ENCODE results near the gene CERCAM. TPM values are rescaled to one million over a fixed set of nuclear protein-coding genes. Genes with fewer than 3 reads are reported as not detected.

CERCAM gene
- polyA plus RNA-seq, 2 of the 4 experiments (the other 2 are of a cell fraction): 16.5 to 28.5 TPM

DNA sequence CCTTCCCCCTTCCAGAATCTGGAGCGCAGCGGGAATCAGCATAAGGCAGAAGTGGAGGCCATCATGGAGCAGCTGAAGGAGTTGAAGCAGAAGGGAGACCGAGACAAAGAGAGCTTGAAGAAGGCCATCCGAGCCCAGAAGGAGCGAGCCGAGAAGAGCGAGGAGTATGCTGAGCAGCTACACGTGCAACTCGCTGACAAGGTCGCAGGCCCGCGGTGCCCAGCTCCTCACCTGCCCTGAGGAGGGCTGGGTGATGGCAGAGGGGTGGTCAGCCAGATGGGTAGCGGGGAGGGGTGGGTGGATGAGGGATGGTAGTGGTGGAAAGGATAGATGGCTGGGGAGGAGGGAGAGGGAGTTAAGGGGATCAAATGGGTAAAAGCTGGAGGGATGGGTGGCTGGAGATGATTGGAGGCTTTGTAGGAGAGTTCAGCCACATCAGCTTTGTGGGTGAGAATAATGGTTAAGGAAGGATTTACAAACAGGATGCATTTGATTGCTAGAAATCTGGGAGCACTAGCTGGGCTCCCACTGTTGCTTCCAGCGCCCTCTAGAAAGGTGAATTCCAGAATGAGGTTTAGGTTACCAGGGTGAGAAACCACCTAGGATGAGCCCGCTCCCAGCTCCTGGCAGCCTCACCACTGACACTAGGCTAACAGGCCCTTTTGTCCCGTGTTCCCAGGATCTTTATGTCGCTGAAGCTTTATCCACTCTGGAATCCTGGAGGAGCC, 64.2 kb downstream of the CERCAM start:
- TF ChIP-seq MYC (IDR thresholded peaks at IDR 0.05; ENCODE audit: borderline replicate concordance, low read length): no peak
- no peak for TF ChIP-seq CTCF (IDR thresholded peaks at IDR 0.05)
- TF ChIP-seq RARB (CRISPR knock-in tag; IDR thresholded peaks at IDR 0.05): no peak
- TF ChIP-seq REST (IDR thresholded peaks at IDR 0.05): no peak
- TF ChIP-seq MAZ (IDR thresholded peaks at IDR 0.05; ENCODE audit: borderline replicate concordance, low read depth, low read length): no peak
- TF ChIP-seq, protein P1, sequence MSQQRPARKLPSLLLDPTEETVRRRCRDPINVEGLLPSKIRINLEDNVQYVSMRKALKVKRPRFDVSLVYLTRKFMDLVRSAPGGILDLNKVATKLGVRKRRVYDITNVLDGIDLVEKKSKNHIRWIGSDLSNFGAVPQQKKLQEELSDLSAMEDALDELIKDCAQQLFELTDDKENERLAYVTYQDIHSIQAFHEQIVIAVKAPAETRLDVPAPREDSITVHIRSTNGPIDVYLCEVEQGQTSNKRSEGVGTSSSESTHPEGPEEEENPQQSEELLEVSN (IDR thresholded peaks at IDR 0.05; ENCODE audit: borderline replicate concordance, low read depth): no peak
- TF ChIP-seq PBX3 (IDR thresholded peaks at IDR 0.05): no peak
- TF ChIP-seq CBX2 (IDR thresholded peaks at IDR 0.05; ENCODE audit: borderline replicate concordance, low read depth): no peak
- no peak for TF ChIP-seq ZFP36 (IDR thresholded peaks at IDR 0.05; ENCODE audit: borderline replicate concordance, partially characterized antibody)
- no peak for TF ChIP-seq KDM1A (IDR thresholded peaks at IDR 0.05; ENCODE audit: low read depth)
- TF ChIP-seq FOSL2 (IDR thresholded peaks at IDR 0.05): no peak
- TF ChIP-seq FOSL2 (CRISPR knock-in tag; IDR thresholded peaks at IDR 0.05): no peak
- TF ChIP-seq ATOH8 (CRISPR knock-in tag; IDR thresholded peaks at IDR 0.05; ENCODE audit: low read depth): no peak
- TF ChIP-seq HDAC2 (IDR thresholded peaks at IDR 0.05): no peak
- no peak for TF ChIP-seq JUNB (IDR thresholded peaks at IDR 0.05)
- no peak for TF ChIP-seq NFE2L2 (conservative IDR thresholded peaks at IDR 0.05; ENCODE audit: low read length)
- TF ChIP-seq SMC3 (IDR thresholded peaks at IDR 0.05): no peak
- TF ChIP-seq FOSB (CRISPR knock-in tag; IDR thresholded peaks at IDR 0.05): no peak
- no peak for TF ChIP-seq ESRRA (IDR thresholded peaks at IDR 0.05; ENCODE audit: borderline replicate concordance, low read length)
- TF ChIP-seq CBX8 (IDR thresholded peaks at IDR 0.05): no peak
- no peak for TF ChIP-seq HOXA7 (CRISPR knock-in tag; IDR thresholded peaks at IDR 0.05)
- no peak for FAIRE-seq
- no peaks in the 10 kb centered on the region for H3K4me1 ChIP-seq
- no peak for ATAC-seq
- ChIA-PET CTCF (interaction anchor here (0.6 to 4.4 kb wide), 9 partner anchors 12 to 964 kb away, joined by 3 to 17 read pairs (median 3); no protein-coding TSS in a partner anchor), POLR2A (interaction anchor here (0.5 kb wide), 1 partner anchor 114 kb away, joined by 5 read pairs; the partner anchor contains the start of gene URM1)
- H3K9me3 ChIP-seq: no peaks in the 10 kb centered on the region
- no peak overlapping the region for H3K4me2 ChIP-seq
- 90% methylated on average over 14 of the region's 17 CpGs for WGBS (ENCODE audit: missing lambda C conversion rate)
- H3K4me3 ChIP-seq: no peak overlapping the region
- no peak for DNase-seq (ENCODE audit: low read depth in 1 of 2, low spot score in 1 of 2)
- H3K27ac ChIP-seq: no peak overlapping the region
